NB4 (cell line): ENCODE measurements around the gene BRI3.

Experiments
- DNase-seq: peaks from one replicate; pipeline ENCODE4 v3.0.0; 2010; ENCODE audit warnings: low read depth
- H3K4me3 ChIP-seq: one replicate; pipeline ENCODE4 v1.5.1; 2011; ENCODE audit warnings: mild to moderate bottlenecking, low read depth, low read length, moderate library complexity
- CTCF ChIP-seq: IDR thresholded peaks from one replicate; pipeline ENCODE4 v1.5.1; 2012; ENCODE audit warnings: low read depth, low read length
- MAX ChIP-seq: IDR thresholded peaks from 2 replicates; pipeline ENCODE4 v1.6.1; 2011; ENCODE audit warnings: low read depth, low read length
- MYC ChIP-seq: IDR thresholded peaks from 2 replicates; pipeline ENCODE4 v1.6.1; 2011; ENCODE audit warnings: low read depth, low read length
- POLR2A ChIP-seq: IDR thresholded peaks from 2 replicates; pipeline ENCODE4 v1.6.1; 2011; ENCODE audit warnings: mild to moderate bottlenecking; ENCODE audit not compliant: insufficient read length; ENCODE audit errors: extremely low read depth

The BRI3 gene

GRCh38 chr7:98321301-98321700 lies 39.8 kb downstream of the BRI3 start:
- TF ChIP-seq MAX (no peak), CTCF (no peak), MYC (no peak), POLR2A (no peak)
- H3K4me3 ChIP-seq: no peak overlapping the region
- no peak for DNase-seq

GRCh38 chr7:98322331-98323270 lies 41.1 kb downstream of the BRI3 start:
- H3K4me3 ChIP-seq: no peak overlapping the region
- no peak for DNase-seq
- TF ChIP-seq POLR2A (no peak), MAX (no peak), CTCF (no peak), MYC (no peak)

- DNase-seq: no peak
- H3K4me3 ChIP-seq: no peak overlapping the region
- TF ChIP-seq CTCF (no peak), MAX (no peak), POLR2A (no peak), MYC (no peak)
Measured at GRCh38 chr7:98323597-98324322, 42.3 kb downstream of the BRI3 start.

GRCh38 chr7:98324782-98325181 lies 43.3 kb downstream of the BRI3 start:
- TF ChIP-seq MAX (no peak), MYC (no peak), CTCF (no peak), POLR2A (no peak)
- DNase-seq: no peak
- no peak overlapping the region for H3K4me3 ChIP-seq

GRCh38 chr7:98329100-98329790 lies 47.8 kb downstream of the BRI3 start:
- no peak overlapping the region for H3K4me3 ChIP-seq
- no peak for DNase-seq
- TF ChIP-seq MYC (no peak), CTCF (no peak), POLR2A (no peak)
